AG09309 (cell line): ENCODE results near the gene KCNJ10.
"Not testable (repeated sequence)": the region's sequence is repeated elsewhere in the genome, so short reads cannot be mapped to it uniquely, and the experiment has no call there.

Source experiments
- DNase-seq: peaks from one replicate; pipeline ENCODE4 v3.0.0-alpha.2; 2010; ENCODE audit warnings: low read depth
- H3K4me3 ChIP-seq: 2 replicates; pipeline ENCODE4 v1.5.1; 2011; ENCODE audit warnings: mild to moderate bottlenecking, low read depth, low read length, moderate library complexity; ENCODE audit not compliant: control insufficient read depth
- CTCF ChIP-seq: IDR thresholded peaks from 2 replicates; pipeline ENCODE4 v1.5.1; 2011; ENCODE audit warnings: mild to moderate bottlenecking, low read depth, low read length, inconsistent platforms; ENCODE audit not compliant: insufficient read depth, control insufficient read depth; ENCODE audit errors: missing control alignments

Gene KCNJ10

GRCh38 chr1:160050619-160051018 lies 19.3 kb downstream of the KCNJ10 start:
- no peak for TF ChIP-seq CTCF

GRCh38 chr1:160050182-160050581 lies 19.8 kb downstream of the KCNJ10 start:
- H3K4me3 ChIP-seq, DNase-seq: not testable (repeated sequence)

More at GRCh38 chr1:160050619-160051018, 19.3 kb downstream of the KCNJ10 start:
- DNase-seq: no peak
- H3K4me3 ChIP-seq: no peak overlapping the region

GRCh38 chr1:160049101-160049500 lies 20.9 kb downstream of the KCNJ10 start:
- TF ChIP-seq CTCF: no peak
- DNase-seq: no peak
- no peak overlapping the region for H3K4me3 ChIP-seq

GRCh38 chr1:160048335-160048734 lies 21.6 kb downstream of the KCNJ10 start:
- DNase-seq: no peak
- H3K4me3 ChIP-seq: no peak overlapping the region
- no peak for TF ChIP-seq CTCF

GRCh38 chr1:160047111-160047991 lies 22.6 kb downstream of the KCNJ10 start:
- TF ChIP-seq CTCF: no peak
- DNase-seq: no peak
- no peak overlapping the region for H3K4me3 ChIP-seq

GRCh38 chr1:160046494-160047110 lies 23.4 kb downstream of the KCNJ10 start:
- H3K4me3 ChIP-seq: no peak overlapping the region
- no peak for DNase-seq
- peak; percentile 59 for TF ChIP-seq CTCF

GRCh38 chr1:160045653-160046052 lies 24.3 kb downstream of the KCNJ10 start:
- no peak for TF ChIP-seq CTCF
- DNase-seq: no peak
- no peak overlapping the region for H3K4me3 ChIP-seq
